Mesenchymal stem cell (in vitro differentiated cells and primary cell): ENCODE data around the gene PITPNM2.

Source experiments
- DNase-seq: peaks from one replicate; pipeline ENCODE4 v3.0.0-alpha.2; 2013
- H2AFZ ChIP-seq: one replicate; pipeline ENCODE4 v1.6.1; 2013; ENCODE audit warnings: low read depth, mild to moderate bottlenecking, control low read depth, inconsistent platforms, low read length, moderate library complexity
- H2AK5ac ChIP-seq: 2 replicates; pipeline ENCODE4 v1.6.1; 2013; ENCODE audit warnings: low read length, moderate library complexity, mild to moderate bottlenecking, inconsistent platforms; ENCODE audit not compliant: severe bottlenecking
- H2BK120ac ChIP-seq: one replicate; pipeline ENCODE4 v1.6.1; 2013; ENCODE audit warnings: low read depth, mild to moderate bottlenecking, inconsistent platforms, low read length, moderate library complexity
- H2BK12ac ChIP-seq, 2 experiments: one replicate each; pipeline ENCODE4 v1.6.1; 2013; ENCODE audit warnings: inconsistent platforms in 2 of 2, low read length in 2 of 2, mild to moderate bottlenecking in 2 of 2, moderate library complexity in 2 of 2, control low read depth in 1 of 2
- H2BK15ac ChIP-seq: one replicate; pipeline ENCODE4 v1.6.1; 2013; ENCODE audit warnings: mild to moderate bottlenecking, low read depth, inconsistent platforms; ENCODE audit not compliant: poor library complexity, severe bottlenecking
- H2BK5ac ChIP-seq: 2 replicates; pipeline ENCODE4 v1.6.1; 2013; ENCODE audit warnings: low read depth, mild to moderate bottlenecking, low read length, control low read depth, inconsistent platforms; ENCODE audit not compliant: poor library complexity, severe bottlenecking
- H3K14ac ChIP-seq, 2 experiments: one replicate each; pipeline ENCODE4 v1.6.1; 2013; ENCODE audit warnings: inconsistent platforms in 2 of 2, low read length in 2 of 2, control low read depth in 1 of 2, mild to moderate bottlenecking in 1 of 2, moderate library complexity in 1 of 2
- H3K18ac ChIP-seq, 2 experiments: one replicate each; pipeline ENCODE4 v1.6.1; 2013; ENCODE audit warnings: inconsistent platforms in 2 of 2, low read length in 2 of 2, control low read depth in 1 of 2, low read depth in 1 of 2, mild to moderate bottlenecking in 1 of 2
- H3K23ac ChIP-seq, 2 experiments: one replicate each; pipeline ENCODE4 v1.6.1; 2013; ENCODE audit warnings: inconsistent platforms in 2 of 2, low read length in 2 of 2, mild to moderate bottlenecking in 2 of 2, moderate library complexity in 2 of 2, control low read depth in 1 of 2
- H3K27ac ChIP-seq: 2 replicates; pipeline ENCODE4 v1.5.1; 2013; ENCODE audit warnings: mild to moderate bottlenecking, moderate library complexity, low read length, control low read depth, inconsistent platforms; ENCODE audit not compliant: poor library complexity, severe bottlenecking
- H3K27me3 ChIP-seq, 2 experiments: 2 replicates each; pipeline versions ENCODE4 v1.6.1 to v1.7.0; 2013; ENCODE audit warnings: low read length in 2 of 2, mild to moderate bottlenecking in 2 of 2, moderate library complexity in 2 of 2, control low read depth in 1 of 2, inconsistent platforms in 1 of 2; ENCODE audit not compliant: control insufficient read depth in 1 of 2, insufficient read depth in 1 of 2
- H3K36me3 ChIP-seq, 2 experiments: 2 replicates each; pipeline versions ENCODE4 v1.6.1 to v1.7.0; 2013; ENCODE audit warnings: low read length in 2 of 2, control low read depth in 1 of 2, inconsistent platforms in 1 of 2, low read depth in 1 of 2, mild to moderate bottlenecking in 1 of 2; ENCODE audit not compliant: insufficient read depth in 2 of 2, control insufficient read depth in 1 of 2
- H3K4ac ChIP-seq, 2 experiments: one replicate each; pipeline ENCODE4 v1.6.1; 2013; ENCODE audit warnings: inconsistent platforms in 2 of 2, low read length in 2 of 2, mild to moderate bottlenecking in 2 of 2, moderate library complexity in 2 of 2, control low read depth in 1 of 2, low read depth in 1 of 2
- H3K4me1 ChIP-seq: 2 replicates; pipeline ENCODE4 v1.6.1; 2013; ENCODE audit warnings: low read depth, low read length, control low read depth; ENCODE audit not compliant: control insufficient read depth, insufficient read depth
- H3K4me2 ChIP-seq: 2 replicates; pipeline ENCODE4 v1.6.1; 2013; ENCODE audit warnings: low read length, mild to moderate bottlenecking, inconsistent platforms; ENCODE audit not compliant: poor library complexity, severe bottlenecking
- H3K4me3 ChIP-seq, 2 experiments: 2 replicates each; pipeline versions ENCODE4 v1.5.1 to v1.7.0; 2013; ENCODE audit warnings: low read length in 2 of 2, mild to moderate bottlenecking in 2 of 2, control low read depth in 1 of 2, low read depth in 1 of 2; ENCODE audit not compliant: insufficient read depth in 1 of 2
- H3K79me1 ChIP-seq: replicated peaks from 2 replicates; pipeline ENCODE4 v1.6.1; 2013; ENCODE audit warnings: mild to moderate bottlenecking, control low read depth, low read length, inconsistent platforms; ENCODE audit not compliant: poor library complexity, severe bottlenecking
- H3K9ac ChIP-seq: 2 replicates; pipeline ENCODE4 v1.7.0; 2013; ENCODE audit warnings: mild to moderate bottlenecking, low read length, moderate library complexity
- H3K9me3 ChIP-seq: 2 replicates; pipeline ENCODE4 v1.7.0; 2013; ENCODE audit warnings: mild to moderate bottlenecking, low read length; ENCODE audit not compliant: control insufficient read depth
- H4K8ac ChIP-seq: one replicate; pipeline ENCODE4 v1.6.1; 2013; ENCODE audit warnings: inconsistent platforms, mild to moderate bottlenecking, low read length, moderate library complexity
- H4K91ac ChIP-seq: one replicate; pipeline ENCODE4 v1.6.1; 2013; ENCODE audit warnings: mild to moderate bottlenecking, low read length, inconsistent platforms
- WGBS: methylation state at CpG from one replicate; pipeline ENCODE4 v1.1.7; 2013; ENCODE audit warnings: mixed read lengths; 5-methylcytosine and 5-hydroxymethylcytosine counted together

PITPNM2 gene

GRCh38 chr12:123180171-123180570, 29.3 kb upstream of the PITPNM2 start:
- Histone ChIP-seq H4K91ac (no peak overlapping the region), H3K23ac (no peak overlapping the region), H2BK120ac (no peak overlapping the region), H3K79me1 (peaks cover 8% of the 10 kb centered on the region), H3K27ac (no peak overlapping the region), H2BK12ac (no peak overlapping the region), H3K14ac (no peak overlapping the region), H2BK15ac (no peak overlapping the region), H2BK5ac (no peak overlapping the region), H3K9me3 (no peaks in the 10 kb centered on the region), H3K4me1 (no peaks in the 10 kb centered on the region), H3K27me3 (no peaks in the 10 kb centered on the region), H3K4me3 (no peak overlapping the region), H3K4ac (no peak overlapping the region), H4K8ac (no peak overlapping the region), H2AK5ac (no peak overlapping the region), H2AFZ (no peak overlapping the region), H3K4me2 (no peak overlapping the region), H3K36me3 (peaks cover 16 to 41% of the 10 kb centered on the region in 2 experiments), H3K9ac (no peak overlapping the region), H3K18ac (no peak overlapping the region)
- no peak for DNase-seq
- over 99% methylated on average over 4 of the region's 4 CpGs for WGBS

GRCh38 chr12:123171967-123172366, 21.1 kb upstream of the PITPNM2 start:
- Histone ChIP-seq H3K23ac (no peak overlapping the region), H3K4me2 (no peak overlapping the region), H2BK5ac (no peak overlapping the region), H3K9me3 (no peaks in the 10 kb centered on the region), H3K4ac (no peak overlapping the region), H2BK12ac (no peak overlapping the region), H3K36me3 (peaks cover 3 to 24% of the 10 kb centered on the region in 2 experiments), H2BK120ac (no peak overlapping the region), H3K14ac (no peak overlapping the region), H2BK15ac (no peak overlapping the region), H3K4me1 (no peaks in the 10 kb centered on the region), H3K4me3 (no peak overlapping the region), H3K18ac (no peak overlapping the region), H4K8ac (no peak overlapping the region), H4K91ac (no peak overlapping the region), H2AFZ (no peak overlapping the region), H3K27me3 (no peaks in the 10 kb centered on the region), H2AK5ac (no peak overlapping the region), H3K27ac (no peak overlapping the region), H3K9ac (no peak overlapping the region), H3K79me1 (peaks cover 14% of the 10 kb centered on the region)
- DNase-seq, result no peak
- 83% methylated on average over 3 of the region's 5 CpGs for WGBS

- Histone ChIP-seq H2BK5ac (no peak overlapping the region), H3K36me3 (peaks cover 0 to 34% of the 10 kb centered on the region in 2 experiments), H3K27me3 (no peaks in the 10 kb centered on the region), H2BK120ac (no peak overlapping the region), H3K9ac (no peak overlapping the region), H4K91ac (no peak overlapping the region), H3K23ac (no peak overlapping the region), H3K4ac (no peak overlapping the region), H2AFZ (no peak overlapping the region), H3K27ac (no peak overlapping the region), H3K4me2 (no peak overlapping the region), H2AK5ac (no peak overlapping the region), H3K79me1 (peaks cover 8% of the 10 kb centered on the region), H3K4me3 (no peak overlapping the region), H3K14ac (no peak overlapping the region), H3K9me3 (no peaks in the 10 kb centered on the region), H3K4me1 (peaks cover 9% of the 10 kb centered on the region), H3K18ac (no peak overlapping the region), H2BK12ac (no peak overlapping the region), H4K8ac (no peak overlapping the region), H2BK15ac (no peak overlapping the region)
- DNase-seq, result no peak
- 100% methylated on average over 1 of the region's 2 CpGs for WGBS
These were observed 16.4 kb upstream of the PITPNM2 start for GRCh38 chr12:123167329-123167728.

GRCh38 chr12:123165537-123165936, 14.6 kb upstream of the PITPNM2 start:
- WGBS, result 88% methylated on average over 1 of the region's 4 CpGs

More at GRCh38 chr12:123165537-123165936, 14.6 kb upstream of the PITPNM2 start:
- no peak overlapping the region for H4K91ac ChIP-seq
- no peak overlapping the region for H3K4me3 ChIP-seq
- H2BK12ac ChIP-seq, result no peak overlapping the region
- H3K14ac ChIP-seq, result no peak overlapping the region
- peaks cover 8% of the 10 kb centered on the region for H3K79me1 ChIP-seq
- H2BK120ac ChIP-seq, result no peak overlapping the region
- no peak overlapping the region for H2AFZ ChIP-seq
- H2BK15ac ChIP-seq, result no peak overlapping the region
- H2BK5ac ChIP-seq, result no peak overlapping the region
- no peak overlapping the region for H3K4me2 ChIP-seq
- H3K9me3 ChIP-seq, result no peaks in the 10 kb centered on the region
- H2AK5ac ChIP-seq, result peak overlapping the region; percentile 83
- H3K4me1 ChIP-seq, result peaks cover 9% of the 10 kb centered on the region
- no peak overlapping the region for H4K8ac ChIP-seq
- DNase-seq, result no peak
- no peak overlapping the region for H3K23ac ChIP-seq
- H3K18ac ChIP-seq, result no peak overlapping the region
- H3K9ac ChIP-seq, result no peak overlapping the region
- H3K4ac ChIP-seq, result no peak overlapping the region
- no peaks in the 10 kb centered on the region for H3K27me3 ChIP-seq
- H3K27ac ChIP-seq, result peak overlapping the region; percentile 64
- peaks cover 0 to 27% of the 10 kb centered on the region in 2 experiments for H3K36me3 ChIP-seq
